GM18909 (cell line): ENCODE results near the gene GRAMD1C.
"Not testable (repeated sequence)": the region's sequence is repeated elsewhere in the genome, so short reads cannot be mapped to it uniquely, and the experiment has no call there.

Source experiments
- ATAC-seq: cut with Tn5 transposase; IDR thresholded peaks from one replicate; pipeline ENCODE4 v1.9.1; 2021; ENCODE audit warnings: mild to moderate bottlenecking; ENCODE audit not compliant: unreplicated experiment, poor library complexity

The GRAMD1C gene

GRCh38 chr3:113849841-113850240 lies 11.3 kb downstream of the GRAMD1C start:
- ATAC-seq: not testable (repeated sequence)

GRCh38 chr3:113850391-113850790 lies 11.8 kb downstream of the GRAMD1C start:
- not testable (repeated sequence) for ATAC-seq

- no peak for ATAC-seq
These were observed 13.9 kb downstream of the GRAMD1C start for GRCh38 chr3:113852506-113852905.

GRCh38 chr3:113867506-113867905 lies 28.9 kb downstream of the GRAMD1C start:
- no peak for ATAC-seq

GRCh38 chr3:113873293-113873692 lies 34.7 kb downstream of the GRAMD1C start:
- ATAC-seq: no peak

- no peak for ATAC-seq
These were observed 35.4 kb downstream of the GRAMD1C start for GRCh38 chr3:113873814-113874526.

- ATAC-seq: no peak
These were observed 39.8 kb downstream of the GRAMD1C start for GRCh38 chr3:113878403-113878802.

- ATAC-seq: no peak
These were observed 46.5 kb downstream of the GRAMD1C start for GRCh38 chr3:113885050-113885449.

- no peak for ATAC-seq
These were observed 51.8 kb downstream of the GRAMD1C start for GRCh38 chr3:113890256-113890900.

GRCh38 chr3:113894927-113895326 lies 56.3 kb downstream of the GRAMD1C start:
- no peak for ATAC-seq

- no peak for ATAC-seq
These were observed 57.4 kb downstream of the GRAMD1C start for GRCh38 chr3:113895964-113896363.

- no peak for ATAC-seq
These were observed 58.3 kb downstream of the GRAMD1C start for GRCh38 chr3:113896930-113897329.

- ATAC-seq: no peak
These were observed 58.8 kb downstream of the GRAMD1C start for GRCh38 chr3:113897373-113897777.

GRCh38 chr3:113898892-113899291 lies 60.3 kb downstream of the GRAMD1C start:
- ATAC-seq: no peak

- ATAC-seq: no peak
These were observed 68.1 kb downstream of the GRAMD1C start for GRCh38 chr3:113906568-113907140.

GRCh38 chr3:113908133-113908532 lies 69.5 kb downstream of the GRAMD1C start:
- no peak for ATAC-seq

- ATAC-seq: no peak
These were observed 72.4 kb downstream of the GRAMD1C start for GRCh38 chr3:113910966-113911365.

- ATAC-seq: peak; percentile 93
These were observed 74.1 kb downstream of the GRAMD1C start for GRCh38 chr3:113912552-113913236.

- ATAC-seq: no peak
These were observed 76.1 kb downstream of the GRAMD1C start for GRCh38 chr3:113914646-113915045.

- ATAC-seq: no peak
These were observed 89.0 kb downstream of the GRAMD1C start for GRCh38 chr3:113927556-113927955.

GRCh38 chr3:113946831-113947230 lies 108.2 kb downstream of the GRAMD1C start:
- no peak for ATAC-seq
